HL-60 (cell line): Measurements from ENCODE around the gene TSPAN2.

Experiments
- GABPA ChIP-seq: IDR thresholded peaks from 2 replicates; pipeline ENCODE4 v1.6.1; 2012; ENCODE audit warnings: low read depth
- POLR2AphosphoS5 ChIP-seq: IDR thresholded peaks from 2 replicates; pipeline ENCODE4 v1.6.1; 2012; ENCODE audit warnings: low read depth
- SPI1 ChIP-seq: IDR thresholded peaks from 2 replicates; pipeline ENCODE4 v1.6.1; 2012; ENCODE audit warnings: low read depth, mild to moderate bottlenecking, borderline replicate concordance
- TF ChIP-seq, protein P1 (sequence below): IDR thresholded peaks from one replicate; pipeline ENCODE4 v1.5.1; 2011; ENCODE audit warnings: low read length, control low read depth, inconsistent platforms; ENCODE audit not compliant: insufficient read depth
- TF ChIP-seq, protein P2 (sequence below): IDR thresholded peaks from 2 replicates; pipeline ENCODE4 v1.6.1; 2012; ENCODE audit warnings: low read depth; ENCODE audit not compliant: insufficient replicate concordance

DNA sequence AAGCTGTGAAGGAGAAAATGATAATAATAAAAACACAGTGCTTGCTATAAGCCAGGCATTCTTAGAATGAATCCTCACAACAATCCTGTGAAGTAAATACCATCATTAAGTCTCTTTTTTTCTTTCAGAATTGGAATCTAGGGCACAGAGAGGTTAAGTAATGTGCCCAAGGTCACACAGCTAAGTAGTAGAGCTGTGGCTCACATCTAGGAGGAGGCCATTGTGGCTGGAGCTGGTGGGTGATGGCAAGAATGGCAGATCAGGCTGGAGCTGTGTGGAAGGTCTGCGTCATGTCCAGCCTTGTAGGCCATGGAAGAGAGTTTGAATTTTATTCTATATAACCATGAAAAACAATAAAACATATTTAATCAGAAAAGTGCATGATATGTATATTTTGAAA lies 38.2 kb upstream of the TSPAN2 start:
- TF ChIP-seq, protein P1, sequence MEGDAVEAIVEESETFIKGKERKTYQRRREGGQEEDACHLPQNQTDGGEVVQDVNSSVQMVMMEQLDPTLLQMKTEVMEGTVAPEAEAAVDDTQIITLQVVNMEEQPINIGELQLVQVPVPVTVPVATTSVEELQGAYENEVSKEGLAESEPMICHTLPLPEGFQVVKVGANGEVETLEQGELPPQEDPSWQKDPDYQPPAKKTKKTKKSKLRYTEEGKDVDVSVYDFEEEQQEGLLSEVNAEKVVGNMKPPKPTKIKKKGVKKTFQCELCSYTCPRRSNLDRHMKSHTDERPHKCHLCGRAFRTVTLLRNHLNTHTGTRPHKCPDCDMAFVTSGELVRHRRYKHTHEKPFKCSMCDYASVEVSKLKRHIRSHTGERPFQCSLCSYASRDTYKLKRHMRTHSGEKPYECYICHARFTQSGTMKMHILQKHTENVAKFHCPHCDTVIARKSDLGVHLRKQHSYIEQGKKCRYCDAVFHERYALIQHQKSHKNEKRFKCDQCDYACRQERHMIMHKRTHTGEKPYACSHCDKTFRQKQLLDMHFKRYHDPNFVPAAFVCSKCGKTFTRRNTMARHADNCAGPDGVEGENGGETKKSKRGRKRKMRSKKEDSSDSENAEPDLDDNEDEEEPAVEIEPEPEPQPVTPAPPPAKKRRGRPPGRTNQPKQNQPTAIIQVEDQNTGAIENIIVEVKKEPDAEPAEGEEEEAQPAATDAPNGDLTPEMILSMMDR: no peak
- no peak for TF ChIP-seq SPI1
- TF ChIP-seq, protein P2, sequence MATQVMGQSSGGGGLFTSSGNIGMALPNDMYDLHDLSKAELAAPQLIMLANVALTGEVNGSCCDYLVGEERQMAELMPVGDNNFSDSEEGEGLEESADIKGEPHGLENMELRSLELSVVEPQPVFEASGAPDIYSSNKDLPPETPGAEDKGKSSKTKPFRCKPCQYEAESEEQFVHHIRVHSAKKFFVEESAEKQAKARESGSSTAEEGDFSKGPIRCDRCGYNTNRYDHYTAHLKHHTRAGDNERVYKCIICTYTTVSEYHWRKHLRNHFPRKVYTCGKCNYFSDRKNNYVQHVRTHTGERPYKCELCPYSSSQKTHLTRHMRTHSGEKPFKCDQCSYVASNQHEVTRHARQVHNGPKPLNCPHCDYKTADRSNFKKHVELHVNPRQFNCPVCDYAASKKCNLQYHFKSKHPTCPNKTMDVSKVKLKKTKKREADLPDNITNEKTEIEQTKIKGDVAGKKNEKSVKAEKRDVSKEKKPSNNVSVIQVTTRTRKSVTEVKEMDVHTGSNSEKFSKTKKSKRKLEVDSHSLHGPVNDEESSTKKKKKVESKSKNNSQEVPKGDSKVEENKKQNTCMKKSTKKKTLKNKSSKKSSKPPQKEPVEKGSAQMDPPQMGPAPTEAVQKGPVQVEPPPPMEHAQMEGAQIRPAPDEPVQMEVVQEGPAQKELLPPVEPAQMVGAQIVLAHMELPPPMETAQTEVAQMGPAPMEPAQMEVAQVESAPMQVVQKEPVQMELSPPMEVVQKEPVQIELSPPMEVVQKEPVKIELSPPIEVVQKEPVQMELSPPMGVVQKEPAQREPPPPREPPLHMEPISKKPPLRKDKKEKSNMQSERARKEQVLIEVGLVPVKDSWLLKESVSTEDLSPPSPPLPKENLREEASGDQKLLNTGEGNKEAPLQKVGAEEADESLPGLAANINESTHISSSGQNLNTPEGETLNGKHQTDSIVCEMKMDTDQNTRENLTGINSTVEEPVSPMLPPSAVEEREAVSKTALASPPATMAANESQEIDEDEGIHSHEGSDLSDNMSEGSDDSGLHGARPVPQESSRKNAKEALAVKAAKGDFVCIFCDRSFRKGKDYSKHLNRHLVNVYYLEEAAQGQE: no peak
- no peak for TF ChIP-seq POLR2AphosphoS5
- TF ChIP-seq GABPA: no peak
